RKO (cell line): ENCODE data around the gene GMEB2.
A peak's percentile ranks its signal among the peaks of the same experiment; 100 is the strongest.
"Not testable (repeated sequence)": the region's sequence is repeated elsewhere in the genome, so short reads cannot be mapped to it uniquely, and the experiment has no call there.

Experiments used
- DNase-seq: peaks from one replicate; pipeline ENCODE4 v3.0.0-alpha.2; 2016; ENCODE audit warnings: low spot score

GMEB2 gene

GRCh38 chr20:63560333-63560805 lies 66.5 kb downstream of the GMEB2 start:
- no peak for DNase-seq

- not testable (repeated sequence) for DNase-seq
These were observed 67.2 kb downstream of the GMEB2 start for GRCh38 chr20:63559485-63560332.

GRCh38 chr20:63558804-63559484 lies 68.0 kb downstream of the GMEB2 start:
- DNase-seq = no peak

GRCh38 chr20:63557481-63557891 lies 69.4 kb downstream of the GMEB2 start:
- DNase-seq = no peak

GRCh38 chr20:63556873-63557478 lies 69.9 kb downstream of the GMEB2 start:
- DNase-seq = no peak

GRCh38 chr20:63555661-63556381 lies 71.1 kb downstream of the GMEB2 start:
- no peak for DNase-seq

GRCh38 chr20:63554361-63555278 lies 72.3 kb downstream of the GMEB2 start:
- no peak for DNase-seq

- DNase-seq = no peak
These were observed 73.0 kb downstream of the GMEB2 start, which contains the start of gene FNDC11 for GRCh38 chr20:63553933-63554290. Gene FNDC11, plus strand, starts transcription at chr20:63554159. Its CDS starts 1,505 bp downstream, at chr20:63555664.

- DNase-seq = peak; percentile 37
These were observed 73.5 kb downstream of the GMEB2 start for GRCh38 chr20:63553251-63553932.

GRCh38 chr20:63552481-63553249 lies 74.2 kb downstream of the GMEB2 start:
- no peak for DNase-seq

GRCh38 chr20:63551068-63551467 lies 75.8 kb downstream of the GMEB2 start:
- DNase-seq = no peak

- no peak for DNase-seq
These were observed 77.1 kb downstream of the GMEB2 start for GRCh38 chr20:63549679-63550282.

- DNase-seq = no peak
These were observed 77.9 kb downstream of the GMEB2 start for GRCh38 chr20:63549019-63549418.

GRCh38 chr20:63548542-63548941 lies 78.4 kb downstream of the GMEB2 start:
- DNase-seq = no peak

- peak; percentile 48 for DNase-seq
These were observed 79.0 kb downstream of the GMEB2 start, which contains the start of gene SRMS for GRCh38 chr20:63547725-63548480. Gene SRMS, minus strand, starts transcription at chr20:63547749. Its CDS starts 286 bp downstream, at chr20:63547463.

GRCh38 chr20:63546956-63547724 lies 79.8 kb downstream of the GMEB2 start:
- no peak for DNase-seq

- no peak for DNase-seq
These were observed 80.5 kb downstream of the GMEB2 start for GRCh38 chr20:63546256-63546955.
